ENCODE measurements around the gene LGR5. TPM values are rescaled to one million over a fixed set of nuclear protein-coding genes. Genes with fewer than 3 reads are reported as not detected.

The LGR5 gene
- total RNA-seq, 4 donors from 2014 or later, result 0.11 to 0.71 (median 0.34) TPM

DNA sequence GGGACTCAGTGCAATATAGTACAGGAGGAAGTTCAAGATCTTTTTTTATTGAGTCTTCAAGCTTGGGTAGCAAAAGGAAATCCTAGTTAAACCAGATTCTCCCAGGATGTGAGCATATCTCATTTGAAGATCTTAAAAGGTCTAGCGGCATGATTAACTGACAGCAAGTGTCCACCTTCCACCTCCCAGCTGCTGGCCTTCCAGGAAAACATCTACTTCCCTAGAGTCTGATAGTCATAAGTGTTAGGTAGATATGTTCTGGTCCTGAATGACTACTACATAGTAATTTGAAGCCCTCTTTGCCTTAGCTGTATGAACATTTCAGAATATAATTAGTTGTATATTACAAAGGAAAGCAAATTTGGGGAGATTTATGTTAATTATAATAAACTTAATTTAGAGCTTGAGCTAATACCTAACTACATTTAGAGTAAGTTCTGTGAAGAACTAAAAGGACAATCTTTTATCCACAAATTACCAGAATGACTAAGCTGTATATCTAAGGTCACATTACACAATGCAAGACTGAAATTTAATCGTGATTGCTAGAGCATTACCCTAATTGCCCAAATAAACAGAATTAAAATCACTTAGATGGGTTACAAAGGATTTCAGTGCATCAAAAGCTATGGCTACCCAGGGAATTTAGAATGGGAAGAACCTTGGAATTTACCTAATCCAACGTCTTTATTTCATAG, 9.9 kb downstream of the LGR5 start:
- TF ChIP-seq POLR2A (IDR thresholded peaks at IDR 0.05), result no peak
- TF ChIP-seq, protein P1, sequence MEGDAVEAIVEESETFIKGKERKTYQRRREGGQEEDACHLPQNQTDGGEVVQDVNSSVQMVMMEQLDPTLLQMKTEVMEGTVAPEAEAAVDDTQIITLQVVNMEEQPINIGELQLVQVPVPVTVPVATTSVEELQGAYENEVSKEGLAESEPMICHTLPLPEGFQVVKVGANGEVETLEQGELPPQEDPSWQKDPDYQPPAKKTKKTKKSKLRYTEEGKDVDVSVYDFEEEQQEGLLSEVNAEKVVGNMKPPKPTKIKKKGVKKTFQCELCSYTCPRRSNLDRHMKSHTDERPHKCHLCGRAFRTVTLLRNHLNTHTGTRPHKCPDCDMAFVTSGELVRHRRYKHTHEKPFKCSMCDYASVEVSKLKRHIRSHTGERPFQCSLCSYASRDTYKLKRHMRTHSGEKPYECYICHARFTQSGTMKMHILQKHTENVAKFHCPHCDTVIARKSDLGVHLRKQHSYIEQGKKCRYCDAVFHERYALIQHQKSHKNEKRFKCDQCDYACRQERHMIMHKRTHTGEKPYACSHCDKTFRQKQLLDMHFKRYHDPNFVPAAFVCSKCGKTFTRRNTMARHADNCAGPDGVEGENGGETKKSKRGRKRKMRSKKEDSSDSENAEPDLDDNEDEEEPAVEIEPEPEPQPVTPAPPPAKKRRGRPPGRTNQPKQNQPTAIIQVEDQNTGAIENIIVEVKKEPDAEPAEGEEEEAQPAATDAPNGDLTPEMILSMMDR (IDR thresholded peaks at IDR 0.05), result no peak
- Histone ChIP-seq H3K27me3 (no peaks in the 10 kb centered on the region), H3K36me3 (no peaks in the 10 kb centered on the region), H3K27ac (no peak overlapping the region), H3K4me1 (no peaks in the 10 kb centered on the region), H3K9me3 (no peaks in the 10 kb centered on the region), H3K4me3 (replicated peaks in 1 of 3) (no peak overlapping the region)
- DNase-seq, result no peak
- intact Hi-C loops (cut with DNase I), result no loop called here
- WGBS, 2 donors, result 75 to 78% methylated on average over 3 of the region's 3 CpGs

DNA sequence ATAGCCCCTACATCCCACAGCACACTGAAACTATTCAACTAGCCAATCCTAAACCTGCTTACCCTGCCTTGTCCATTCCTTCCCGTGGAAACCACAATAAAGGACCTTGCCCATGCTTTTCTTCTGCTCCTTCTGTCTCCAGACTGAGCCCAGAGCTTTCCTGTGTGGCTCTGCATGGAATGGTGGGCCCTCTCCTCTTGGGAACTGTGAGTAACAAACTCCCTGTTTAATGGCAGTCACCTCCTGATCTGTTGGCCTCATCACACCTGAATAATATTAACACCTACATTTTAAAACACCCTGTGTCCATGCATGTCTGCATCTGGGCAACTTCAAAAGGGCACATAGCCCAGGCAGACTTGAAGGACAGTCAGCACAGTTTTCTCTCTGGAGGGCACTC, 12.4 kb downstream of the LGR5 start:
- TF ChIP-seq, protein P1 (IDR thresholded peaks at IDR 0.05), result no peak
- no peak for TF ChIP-seq POLR2A (IDR thresholded peaks at IDR 0.05)
- H3K27me3 ChIP-seq, result no peaks in the 10 kb centered on the region
- intact Hi-C loops (cut with DNase I), result no loop called here
- H3K9me3 ChIP-seq, result no peaks in the 10 kb centered on the region
- DNase-seq, result no peak
- 61 to 77% methylated on average over 1 of the region's 1 CpG for WGBS, 2 donors
- H3K4me1 ChIP-seq, result peaks cover 0 to 2% of the 10 kb centered on the region in 2 donors
- no peak overlapping the region for H3K4me3 ChIP-seq (replicated peaks in 1 of 3)
- H3K27ac ChIP-seq, result no peak overlapping the region
- H3K36me3 ChIP-seq, result no peaks in the 10 kb centered on the region

DNA sequence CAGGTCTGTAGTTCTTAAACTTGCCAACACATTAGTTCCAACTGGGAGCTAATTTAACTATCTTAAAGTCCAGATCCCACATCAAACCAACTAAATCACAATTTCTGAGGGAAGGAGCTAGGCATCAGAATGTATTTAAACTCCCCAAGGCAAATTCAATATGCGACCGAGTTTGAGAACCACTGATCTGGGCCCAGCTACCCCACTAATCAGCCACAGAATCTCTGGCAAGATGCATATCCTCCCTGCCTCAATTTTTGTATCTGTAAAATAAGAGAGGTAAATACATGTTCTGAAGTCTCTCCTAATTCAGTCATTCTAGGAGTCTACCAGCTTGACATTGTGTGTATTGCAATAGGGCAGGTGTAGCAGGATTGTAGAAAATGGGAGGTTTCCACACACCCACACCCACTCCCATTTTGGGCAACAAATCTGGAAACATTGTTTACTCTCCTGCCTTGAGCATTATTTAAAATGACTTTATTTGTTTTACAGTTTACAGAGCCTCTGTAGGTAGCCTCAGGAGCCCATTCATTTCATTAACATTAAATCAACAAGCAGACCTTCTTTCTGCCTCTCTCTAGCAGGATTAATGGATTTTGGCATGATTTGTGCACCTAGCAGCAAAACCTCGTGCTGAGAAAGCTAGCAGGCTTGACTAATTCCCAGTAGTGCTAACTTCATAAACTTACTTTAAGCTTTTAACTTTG, 15.6 kb downstream of the LGR5 start:
- H3K9me3 ChIP-seq, result no peaks in the 10 kb centered on the region
- WGBS, 2 donors, result 64 to 71% methylated on average over 3 of the region's 3 CpGs
- TF ChIP-seq, protein P1 (IDR thresholded peaks at IDR 0.05), result no peak
- no peak for TF ChIP-seq POLR2A (IDR thresholded peaks at IDR 0.05)
- intact Hi-C loops (cut with DNase I), result no loop called here
- no peak overlapping the region for H3K4me3 ChIP-seq (replicated peaks in 1 of 3)
- H3K27ac ChIP-seq, result no peak overlapping the region
- H3K4me1 ChIP-seq, result peaks cover 0 to 2% of the 10 kb centered on the region in 2 donors
- H3K36me3 ChIP-seq, result no peaks in the 10 kb centered on the region
- H3K27me3 ChIP-seq, result no peaks in the 10 kb centered on the region
- no peak for DNase-seq

- intact Hi-C loops (cut with DNase I), result no loop called here
- no peaks in the 10 kb centered on the region for H3K36me3 ChIP-seq
- H3K9me3 ChIP-seq, result no peaks in the 10 kb centered on the region
- no peak for TF ChIP-seq POLR2A (IDR thresholded peaks at IDR 0.05)
- TF ChIP-seq, protein P1 (IDR thresholded peaks at IDR 0.05), result no peak
- no peak for DNase-seq
- H3K4me1 ChIP-seq, result peaks cover 0 to 2% of the 10 kb centered on the region in 2 donors
- H3K27ac ChIP-seq, result no peak overlapping the region
- H3K4me3 ChIP-seq (replicated peaks in 1 of 3), result no peak overlapping the region
- WGBS, 2 donors, result 40 to 43% methylated on average over 2 of the region's 2 CpGs
- no peaks in the 10 kb centered on the region for H3K27me3 ChIP-seq
Observed at GRCh38 chr12:71456316-71456715, 16.7 kb downstream of the LGR5 start.

DNA sequence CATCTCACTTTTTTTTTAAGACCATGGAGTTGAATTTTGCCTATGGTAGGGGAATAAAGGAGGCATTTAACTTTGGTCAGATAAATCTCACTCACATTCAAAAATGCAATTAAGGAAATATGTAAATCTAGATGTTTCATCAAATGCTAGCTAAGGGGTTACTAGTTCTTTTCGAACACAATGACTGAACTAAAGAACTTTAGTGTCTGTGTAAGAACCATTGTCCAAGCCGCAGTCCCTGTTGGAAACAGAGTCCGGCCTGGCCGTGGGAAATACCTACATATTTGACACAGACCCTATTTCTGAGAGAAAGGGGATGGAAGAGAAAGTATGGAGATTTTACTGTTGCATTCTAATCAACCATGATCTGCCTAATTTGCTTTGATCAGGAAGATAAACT, 17.4 kb downstream of the LGR5 start:
- Histone ChIP-seq H3K4me3 (replicated peaks in 1 of 3) (no peak overlapping the region), H3K27ac (no peak overlapping the region), H3K4me1 (peaks cover 0 to 2% of the 10 kb centered on the region in 2 donors), H3K9me3 (no peaks in the 10 kb centered on the region), H3K27me3 (no peaks in the 10 kb centered on the region), H3K36me3 (no peaks in the 10 kb centered on the region)
- TF ChIP-seq POLR2A (IDR thresholded peaks at IDR 0.05), result no peak
- TF ChIP-seq, protein P1 (IDR thresholded peaks at IDR 0.05), result no peak
- DNase-seq, result no peak
- 89% methylated on average over 4 of the region's 4 CpGs for WGBS, 2 donors
- intact Hi-C loops (cut with DNase I), result no loop called here

Measured in thyroid gland (tissue), 4 donors.